GM12878 (cell line): ENCODE results near the gene PCYT1B. TPM values are rescaled to one million over a fixed set of nuclear protein-coding genes. Genes with fewer than 3 reads are reported as not detected.

Experiments used
- ATAC-seq: fragments of 200-7000 bp; cut with Tn5 transposase; 3 replicates; pipeline ENCODE4 v1.9.1; 2020; ENCODE audit warnings: mild to moderate bottlenecking, moderate library complexity
- BruUV-seq: library from RNA; stranded (reverse); fragments of 400-500 nt; replicated peaks from 2 replicates; lab custom pipeline; 2021; lab: Mats Ljungman, UMichigan
- CTCF ChIA-PET: fragments of 300-600 bp; sonication (Branson Sonifier 250); formaldehyde crosslinking; extraction: SDS; loops from one replicate; lab custom pipeline; 2021; ENCODE audit warnings: inconsistent platforms; lab: Yijun Ruan, JAX
- POLR2A ChIA-PET: fragments of 350-600 bp; formaldehyde crosslinking; extraction: SDS; loops from one replicate; lab custom pipeline; 2021; ENCODE audit warnings: inconsistent platforms; lab: Charles Lee
- RAD21 ChIA-PET: fragments of 300-600 bp; sonication (Branson Sonifier 250); formaldehyde crosslinking; loops from one replicate; lab custom pipeline; 2023; ENCODE audit warnings: antibody characterized with exemption; ENCODE audit not compliant: unreplicated experiment; lab: Charles Lee
- SMC1A ChIA-PET: fragments of 300-600 bp; sonication (Branson Sonifier 250); formaldehyde crosslinking; loops from one replicate; lab custom pipeline; 2023; ENCODE audit not compliant: unreplicated experiment, uncharacterized antibody; lab: Charles Lee
- DNase-seq: peaks from one replicate; pipeline ENCODE4 v3.0.0-alpha.2; 2011; ENCODE audit warnings: low read depth, low spot score
- FAIRE-seq: peaks from 3 replicates; lab custom pipeline; 2011; peaks lifted over from hg19 to GRCh38; lab: Jason Lieb, UNC
- H2AFZ ChIP-seq: 2 replicates; pipeline ENCODE4 v1.6.0; 2011; ENCODE audit warnings: low read depth, low read length, control low read depth; ENCODE audit not compliant: control insufficient read depth
- H3K27ac ChIP-seq: 2 replicates; pipeline ENCODE4 v1.5.1; 2011; ENCODE audit warnings: control low read depth; ENCODE audit not compliant: control insufficient read depth, insufficient read depth
- H3K27me3 ChIP-seq, 2 experiments: replicated peaks in 1 of 2; 2 replicates each; pipeline versions ENCODE4 v1.6.0 to v1.6.1; 2011; ENCODE audit warnings: low read length in 1 of 2; ENCODE audit not compliant: control insufficient read depth in 2 of 2, insufficient read depth in 2 of 2
- H3K36me3 ChIP-seq, 2 experiments: 2 replicates each; pipeline ENCODE4 v1.5.1; 2011; ENCODE audit warnings: low read length in 1 of 2; ENCODE audit not compliant: control insufficient read depth in 2 of 2, insufficient read depth in 2 of 2
- H3K4me1 ChIP-seq: 2 replicates; pipeline ENCODE4 v1.6.1; 2011; ENCODE audit warnings: mild to moderate bottlenecking, low read length, moderate library complexity, mixed read lengths; ENCODE audit not compliant: control insufficient read depth, insufficient read depth
- H3K4me2 ChIP-seq: 2 replicates; pipeline ENCODE4 v1.6.0; 2011; ENCODE audit warnings: control low read depth; ENCODE audit not compliant: control insufficient read depth, insufficient read depth
- H3K4me3 ChIP-seq: fragments of 200-600 bp; sonication (generic); 2 replicates; pipeline ENCODE4 v1.5.1; 2016
- H3K79me2 ChIP-seq: 2 replicates; pipeline ENCODE4 v1.6.0; 2011; ENCODE audit warnings: low read length; ENCODE audit not compliant: control insufficient read depth, insufficient read depth
- H3K9ac ChIP-seq: 2 replicates; pipeline ENCODE4 v1.8.0; 2011; ENCODE audit warnings: low read length, control low read depth, mixed read lengths; ENCODE audit not compliant: control insufficient read depth, insufficient read depth
- H3K9me3 ChIP-seq: replicated peaks from 3 replicates; pipeline ENCODE4 v1.5.1; 2011; ENCODE audit warnings: mild to moderate bottlenecking, low read length; ENCODE audit not compliant: control insufficient read depth, insufficient read depth
- H4K20me1 ChIP-seq: 2 replicates; pipeline ENCODE4 v1.6.0; 2011; ENCODE audit not compliant: control insufficient read depth, insufficient read depth
- HDAC6 ChIP-seq: fragments of 200-600 bp; sonication (generic); IDR thresholded peaks from one replicate; pipeline ENCODE4 v1.8.0; 2017; ENCODE audit warnings: antibody characterized with exemption; ENCODE audit not compliant: unreplicated experiment
- MXI1 ChIP-seq: fragments of 150-350 bp; IDR thresholded peaks from 2 replicates; pipeline ENCODE4 v1.6.1; 2011; ENCODE audit warnings: low read depth, mild to moderate bottlenecking, inconsistent platforms, low read length, improper control_type of control experiment
- RAD21 ChIP-seq: IDR thresholded peaks from 2 replicates; pipeline ENCODE4 v1.6.1; 2011; ENCODE audit warnings: mild to moderate bottlenecking, low read depth, low read length, moderate library complexity; ENCODE audit not compliant: insufficient read depth
- RAD51 ChIP-seq: fragments of 450-650 bp; IDR thresholded peaks from 2 replicates; pipeline ENCODE4 v1.6.1; 2016; ENCODE audit warnings: moderate library complexity, mild to moderate bottlenecking, inconsistent platforms
- WRNIP1 ChIP-seq: IDR thresholded peaks from 2 replicates; pipeline ENCODE4 v1.6.1; 2011; ENCODE audit warnings: low read depth, low read length, improper control_type of control experiment, borderline replicate concordance
- whole genome bisulfite sequencing: methylation state at CpG from one replicate; pipeline ENCODE4 v1.1.6; 2016; ENCODE audit warnings: low lambda C conversion rate; ENCODE audit not compliant: insufficient replicate concordance, insufficient coverage; ENCODE audit errors: missing lambda C conversion rate; 5-methylcytosine and 5-hydroxymethylcytosine counted together
- in situ Hi-C: fragments of 300-500 bp; cut with MboI; formaldehyde crosslinking; loops from 9 replicates; pipeline ENCODE4 v1.14.3; 2018; ENCODE audit warnings: mixed read lengths
- intact Hi-C: fragments of 100-400 bp; cut with micrococcal nuclease; formaldehyde crosslinking; loops from one replicate; pipeline ENCODE4 v1.14.2; 2022; ENCODE audit not compliant: unreplicated experiment
- polyA plus RNA-seq, 11 experiments: library from polyadenylated mRNA; depleted of rRNA in 4 of 11; unstranded in 6 of 11; stranded (reverse) in 5 of 11; fragments of >200 nt; fragmentation: Nextera tagmentation in 4 of 11; fragmentation: Illumina TruSeq in 1 of 11; extraction: Ambion mirVana in 4 of 11; extraction: Trizol in 1 of 11; gene quantifications; 1 replicate in 1 of 11; 2 replicates in 10 of 11; pipeline versions ENCODE4 v1.2.1 to v1.2.3, GENCODE V29; 2011 to 2016; ENCODE audit warnings: inconsistent platforms in 2 of 11, missing spikeins in 2 of 11, low read depth in 1 of 11
- total RNA-seq, 4 experiments: library from RNA; depleted of rRNA in 3 of 4; stranded (reverse); fragments of >200 nt in 3 of 4; fragmentation: Illumina TruSeq in 1 of 4; extraction: Trizol in 1 of 4; gene quantifications; 2 replicates each; pipeline versions ENCODE4 v1.2.1 to v1.2.3, GENCODE V29; 2013 to 2021
- TF ChIP-seq, protein P1 (sequence below), 3 experiments: IDR thresholded peaks in 2 of 3; conservative IDR thresholded peaks in 1 of 3; 2 replicates each; pipeline ENCODE4 v1.5.1; 2011; ENCODE audit warnings: low read depth in 3 of 3, low read length in 3 of 3, mild to moderate bottlenecking in 3 of 3, control low read depth in 2 of 3, moderate library complexity in 2 of 3, inconsistent platforms in 1 of 3, mixed read lengths in 1 of 3; ENCODE audit not compliant: control insufficient read depth in 2 of 3, insufficient read depth in 1 of 3; ENCODE audit errors: extremely low read depth in 1 of 3
- TF ChIP-seq, protein P2 (sequence below): fragments of 450-650 bp; IDR thresholded peaks from 2 replicates; pipeline ENCODE4 v1.6.1; 2018; ENCODE audit warnings: mild to moderate bottlenecking, low read depth, moderate library complexity; ENCODE audit not compliant: partially characterized antibody

Gene PCYT1B
- total and polyA plus RNA-seq, 10 of the 15 experiments (the other 5 are each of a cell fraction or from before 2014, with no cell fraction given), result 0.10 TPM; not detected in 9

- Histone ChIP-seq H3K4me3 (no peak overlapping the region), H3K4me2 (no peak overlapping the region), H3K79me2 (no peaks in the 10 kb centered on the region), H4K20me1 (no peaks in the 10 kb centered on the region), H3K27ac (no peak overlapping the region), H3K4me1 (no peaks in the 10 kb centered on the region), H3K9ac (no peak overlapping the region), H3K36me3 (no peaks in the 10 kb centered on the region), H3K27me3 (no peaks in the 10 kb centered on the region; a peak in 1 of 4 replicates), H3K9me3 (no peaks in the 10 kb centered on the region), H2AFZ (no peak overlapping the region)
- TF ChIP-seq RAD21, result peak; percentile 35; the same call in 1 of the 2 replicates
- no peak for TF ChIP-seq RAD51
- TF ChIP-seq, protein P1, sequence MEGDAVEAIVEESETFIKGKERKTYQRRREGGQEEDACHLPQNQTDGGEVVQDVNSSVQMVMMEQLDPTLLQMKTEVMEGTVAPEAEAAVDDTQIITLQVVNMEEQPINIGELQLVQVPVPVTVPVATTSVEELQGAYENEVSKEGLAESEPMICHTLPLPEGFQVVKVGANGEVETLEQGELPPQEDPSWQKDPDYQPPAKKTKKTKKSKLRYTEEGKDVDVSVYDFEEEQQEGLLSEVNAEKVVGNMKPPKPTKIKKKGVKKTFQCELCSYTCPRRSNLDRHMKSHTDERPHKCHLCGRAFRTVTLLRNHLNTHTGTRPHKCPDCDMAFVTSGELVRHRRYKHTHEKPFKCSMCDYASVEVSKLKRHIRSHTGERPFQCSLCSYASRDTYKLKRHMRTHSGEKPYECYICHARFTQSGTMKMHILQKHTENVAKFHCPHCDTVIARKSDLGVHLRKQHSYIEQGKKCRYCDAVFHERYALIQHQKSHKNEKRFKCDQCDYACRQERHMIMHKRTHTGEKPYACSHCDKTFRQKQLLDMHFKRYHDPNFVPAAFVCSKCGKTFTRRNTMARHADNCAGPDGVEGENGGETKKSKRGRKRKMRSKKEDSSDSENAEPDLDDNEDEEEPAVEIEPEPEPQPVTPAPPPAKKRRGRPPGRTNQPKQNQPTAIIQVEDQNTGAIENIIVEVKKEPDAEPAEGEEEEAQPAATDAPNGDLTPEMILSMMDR (IDR thresholded peaks at IDR 0.05 in 2 of 3, conservative IDR thresholded peaks at IDR 0.05 in 1 of 3; ENCODE audit: control insufficient read depth in 2 of 3, extremely low read depth in 1 of 3, insufficient read depth in 1 of 3, low read depth in 3 of 3, low read length in 3 of 3), result peak; percentile 38 to 55 (median 51)
- FAIRE-seq, result no peak
- in situ Hi-C loops, result no loop called here
- ChIA-PET POLR2A (interaction anchor here (0.6 kb wide), 1 partner anchor 78 kb away, joined by 3 read pairs; no protein-coding TSS in a partner anchor), CTCF (interaction anchor here (0.6 to 1.9 kb wide), 20 partner anchors 9 to 545 kb away, joined by 3 to 10 read pairs (median 4); no protein-coding TSS in a partner anchor), RAD21 (interaction anchor here (0.6 to 1.0 kb wide), 3 partner anchors 9 to 268 kb away, joined by 3 read pairs; no protein-coding TSS in a partner anchor), SMC1A (interaction anchor here (1.0 kb wide), 1 partner anchor 19 kb away, joined by 4 read pairs; no protein-coding TSS in a partner anchor)
- DNase-seq, result no peak
- BruUV-seq, result no TSS peak
- intact Hi-C loops, result no loop called here
- 14% methylated on average over 5 of the region's 5 CpGs for WGBS
- peak; percentile 75 for ATAC-seq
Observed at GRCh38 chrX:24676403-24677024, 29.4 kb upstream of the PCYT1B start.

GRCh38 chrX:24673424-24673823 lies 26.3 kb upstream of the PCYT1B start:
- no peaks in the 10 kb centered on the region for H3K79me2 ChIP-seq
- H3K4me1 ChIP-seq, result no peaks in the 10 kb centered on the region
- no peak overlapping the region for H2AFZ ChIP-seq
- BruUV-seq, result no TSS peak
- no peaks in the 10 kb centered on the region for H3K27me3 ChIP-seq
- H3K4me3 ChIP-seq, result no peak overlapping the region
- no peak overlapping the region for H3K4me2 ChIP-seq
- ChIA-PET POLR2A (no interaction called here), SMC1A (no interaction called here), CTCF (no interaction called here), RAD21 (no interaction called here)
- no peak for FAIRE-seq
- H3K36me3 ChIP-seq, result no peaks in the 10 kb centered on the region
- ATAC-seq, result no peak
- in situ Hi-C loops (no loop called here), intact Hi-C loops (no loop called here)
- no peaks in the 10 kb centered on the region for H3K9me3 ChIP-seq
- H3K9ac ChIP-seq, result no peak overlapping the region
- DNase-seq, result no peak
- H3K27ac ChIP-seq, result no peak overlapping the region
- WGBS, result 38% methylated on average over 2 of the region's 2 CpGs
- no peaks in the 10 kb centered on the region for H4K20me1 ChIP-seq
- TF ChIP-seq WRNIP1 (no peak), MXI1 (no peak), HDAC6 (no peak)
- TF ChIP-seq, protein P2, sequence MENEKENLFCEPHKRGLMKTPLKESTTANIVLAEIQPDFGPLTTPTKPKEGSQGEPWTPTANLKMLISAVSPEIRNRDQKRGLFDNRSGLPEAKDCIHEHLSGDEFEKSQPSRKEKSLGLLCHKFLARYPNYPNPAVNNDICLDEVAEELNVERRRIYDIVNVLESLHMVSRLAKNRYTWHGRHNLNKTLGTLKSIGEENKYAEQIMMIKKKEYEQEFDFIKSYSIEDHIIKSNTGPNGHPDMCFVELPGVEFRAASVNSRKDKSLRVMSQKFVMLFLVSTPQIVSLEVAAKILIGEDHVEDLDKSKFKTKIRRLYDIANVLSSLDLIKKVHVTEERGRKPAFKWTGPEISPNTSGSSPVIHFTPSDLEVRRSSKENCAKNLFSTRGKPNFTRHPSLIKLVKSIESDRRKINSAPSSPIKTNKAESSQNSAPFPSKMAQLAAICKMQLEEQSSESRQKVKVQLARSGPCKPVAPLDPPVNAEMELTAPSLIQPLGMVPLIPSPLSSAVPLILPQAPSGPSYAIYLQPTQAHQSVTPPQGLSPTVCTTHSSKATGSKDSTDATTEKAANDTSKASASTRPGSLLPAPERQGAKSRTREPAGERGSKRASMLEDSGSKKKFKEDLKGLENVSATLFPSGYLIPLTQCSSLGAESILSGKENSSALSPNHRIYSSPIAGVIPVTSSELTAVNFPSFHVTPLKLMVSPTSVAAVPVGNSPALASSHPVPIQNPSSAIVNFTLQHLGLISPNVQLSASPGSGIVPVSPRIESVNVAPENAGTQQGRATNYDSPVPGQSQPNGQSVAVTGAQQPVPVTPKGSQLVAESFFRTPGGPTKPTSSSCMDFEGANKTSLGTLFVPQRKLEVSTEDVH, result no peak
- TF ChIP-seq, protein P1 (IDR thresholded peaks at IDR 0.05 in 2 of 3, conservative IDR thresholded peaks at IDR 0.05 in 1 of 3; ENCODE audit: control insufficient read depth in 2 of 3, extremely low read depth in 1 of 3, insufficient read depth in 1 of 3, low read depth in 3 of 3, low read length in 3 of 3), result no peak
